Stimulated activated naive CD4-positive, alpha-beta T cell (primary cell): ENCODE results near the gene OTULIN.

Source experiments
- DNase-seq, 6 experiments: peaks; one replicate each; lab custom pipeline; 2025; lab: John Stamatoyannopoulos, UW

The OTULIN gene

DNA sequence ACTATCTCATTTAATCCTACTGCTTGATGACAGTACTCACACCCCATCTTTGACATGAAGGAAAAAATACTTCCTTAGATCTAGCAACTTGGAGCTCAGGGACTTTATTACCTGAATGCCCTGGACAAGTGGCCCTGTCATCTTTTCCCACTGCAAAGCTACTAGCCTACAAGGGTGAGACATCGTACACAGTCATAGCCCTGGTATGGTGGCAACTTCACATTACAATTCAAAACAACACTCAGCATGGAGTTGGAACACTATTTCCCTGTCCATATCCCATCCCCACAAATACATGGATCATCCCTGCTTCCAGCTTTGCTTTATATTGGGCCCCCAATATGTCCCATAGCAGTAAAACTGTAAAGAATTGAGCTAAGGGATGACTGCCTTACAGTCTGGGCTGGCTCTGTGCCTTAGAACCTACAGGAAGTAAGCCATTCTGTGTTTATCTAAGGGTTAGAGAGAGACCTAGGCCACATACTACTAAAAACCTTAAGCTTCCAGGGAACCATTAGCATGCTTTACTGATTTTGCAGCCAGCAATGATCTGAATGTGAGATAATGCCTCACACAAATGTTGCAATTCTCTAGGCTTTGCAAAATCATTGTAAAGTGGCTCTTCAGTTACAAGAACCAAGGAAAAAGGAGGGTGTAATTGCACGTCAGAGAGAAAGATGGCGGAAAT, 55.9 kb downstream of the OTULIN start:
- DNase-seq: no peak

DNA sequence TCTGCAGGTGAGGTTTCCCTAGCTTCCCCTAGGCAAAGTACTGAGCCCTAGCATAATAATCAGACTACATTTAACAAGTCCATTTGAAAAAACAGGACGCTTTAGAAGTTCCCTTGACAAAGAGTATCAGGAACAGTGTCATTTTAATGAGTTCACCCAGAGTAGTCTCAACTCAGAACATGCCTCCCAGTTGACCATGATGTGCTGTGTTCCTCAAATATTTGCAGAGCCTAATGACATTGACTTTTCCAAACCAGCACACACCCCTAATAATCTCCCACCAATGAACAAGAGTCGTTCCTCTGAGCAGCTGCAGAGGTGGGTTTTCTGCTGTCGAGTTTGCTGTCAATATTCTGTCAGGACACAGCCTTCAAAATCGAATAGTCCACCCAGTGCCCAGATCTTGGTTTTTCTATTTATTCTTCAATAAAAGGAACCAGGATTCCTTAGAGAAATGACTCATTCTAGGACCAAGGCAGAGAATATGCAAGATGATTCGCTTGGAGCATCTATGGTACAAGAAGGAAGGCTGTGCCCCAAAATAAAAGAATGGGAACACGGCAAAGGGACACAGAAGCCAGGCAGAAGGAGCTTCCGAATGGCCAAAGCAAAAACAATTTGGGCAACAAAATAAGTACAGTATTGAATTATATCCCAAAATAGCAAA, 57.6 kb downstream of the OTULIN start:
- DNase-seq: no peak

DNA sequence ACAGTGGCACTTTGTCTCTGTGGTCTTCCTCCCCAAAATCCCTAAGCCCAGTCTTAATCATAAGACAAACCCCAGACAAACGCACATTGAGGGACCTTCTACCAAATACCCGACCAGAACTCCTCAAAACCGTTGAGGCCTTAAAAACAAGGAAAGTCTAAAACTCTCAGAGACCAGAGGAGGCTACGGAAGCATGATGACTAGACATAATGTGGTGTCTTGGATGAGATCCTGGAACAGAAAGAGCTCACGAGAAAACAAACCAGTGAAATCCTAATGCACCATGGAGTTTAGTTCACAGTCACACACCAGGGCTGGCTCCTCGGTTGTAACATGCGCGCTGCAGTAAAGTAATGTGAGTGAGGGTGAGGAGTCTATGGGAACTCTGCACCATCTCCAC, 58.4 kb downstream of the OTULIN start:
- no peak for DNase-seq

DNA sequence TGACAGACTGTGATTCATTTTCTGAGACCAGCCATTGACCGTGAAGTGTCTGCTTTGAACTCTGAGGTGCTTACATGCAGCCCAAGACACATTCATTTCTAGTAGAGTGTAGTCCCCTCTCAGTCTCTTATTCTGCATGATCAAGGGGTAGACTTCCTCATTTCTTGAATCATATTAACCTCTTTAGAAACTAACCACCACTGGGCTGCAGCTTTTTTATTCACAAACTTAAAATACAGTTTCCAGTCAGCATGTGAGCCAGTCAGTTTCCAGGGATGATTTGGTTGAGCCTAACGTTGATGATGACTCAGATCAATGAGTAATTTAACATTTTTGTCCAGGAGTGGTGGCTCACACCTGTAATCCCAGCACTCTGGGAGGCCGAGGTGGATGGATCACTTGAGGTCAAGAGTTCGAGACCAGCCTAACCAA, 59.2 kb downstream of the OTULIN start:
- DNase-seq: no peak

DNA sequence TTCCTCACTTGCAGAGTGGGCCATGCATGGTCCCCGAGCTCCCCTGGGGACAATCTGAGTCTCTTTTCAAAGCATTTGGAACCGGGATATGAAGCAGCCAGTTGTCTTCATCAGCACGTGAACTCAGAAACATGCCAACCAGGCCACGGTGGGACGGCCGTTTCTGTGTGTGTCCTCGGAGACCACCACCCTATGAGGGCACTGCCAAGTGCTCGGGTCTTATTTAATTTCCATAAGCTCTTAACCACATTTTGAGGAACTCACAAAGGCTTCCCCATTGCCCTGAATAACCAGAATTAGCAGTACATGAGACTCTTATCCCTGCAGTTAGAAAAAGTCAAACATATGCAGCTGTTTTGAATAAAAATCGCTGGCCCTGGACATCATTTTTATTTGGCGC, 60.1 kb downstream of the OTULIN start:
- DNase-seq: no peak

DNA sequence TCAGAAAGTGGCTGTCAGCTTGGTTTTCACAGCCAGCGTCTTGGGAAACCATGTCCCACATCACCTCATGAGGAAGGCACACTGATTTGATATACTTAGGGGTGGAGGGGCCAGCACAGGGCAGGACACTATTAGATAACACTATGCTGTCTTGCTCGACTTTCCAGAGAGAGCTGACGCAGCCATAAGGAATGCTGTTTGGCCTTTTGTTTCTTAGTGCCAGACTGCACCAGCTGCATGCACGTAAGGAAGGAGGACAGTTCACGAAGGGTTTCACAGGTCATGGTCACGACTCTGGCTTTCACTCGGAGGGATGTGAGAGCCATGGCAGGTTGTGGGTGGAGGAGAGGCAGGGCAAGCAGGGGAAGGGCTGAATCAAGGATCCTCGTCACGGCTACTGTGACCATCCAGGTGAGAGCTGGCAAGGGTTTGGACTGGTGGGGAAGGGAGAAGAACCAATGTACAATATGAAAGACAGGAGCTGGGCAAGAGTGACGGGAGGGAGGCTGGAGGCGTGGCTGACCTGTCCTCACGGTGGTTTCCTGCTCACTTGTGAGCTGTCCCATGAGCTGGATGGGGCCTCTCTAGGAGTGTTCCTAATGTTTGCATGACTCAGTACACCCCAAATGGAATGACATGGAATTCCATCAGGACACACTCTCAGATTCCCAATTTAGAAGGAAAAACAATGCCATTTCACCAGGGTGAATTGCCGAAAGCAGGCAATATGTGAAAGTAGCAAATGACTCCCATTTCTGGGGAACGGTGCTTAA, 61.7 kb downstream of the OTULIN start:
- no peak for DNase-seq

DNA sequence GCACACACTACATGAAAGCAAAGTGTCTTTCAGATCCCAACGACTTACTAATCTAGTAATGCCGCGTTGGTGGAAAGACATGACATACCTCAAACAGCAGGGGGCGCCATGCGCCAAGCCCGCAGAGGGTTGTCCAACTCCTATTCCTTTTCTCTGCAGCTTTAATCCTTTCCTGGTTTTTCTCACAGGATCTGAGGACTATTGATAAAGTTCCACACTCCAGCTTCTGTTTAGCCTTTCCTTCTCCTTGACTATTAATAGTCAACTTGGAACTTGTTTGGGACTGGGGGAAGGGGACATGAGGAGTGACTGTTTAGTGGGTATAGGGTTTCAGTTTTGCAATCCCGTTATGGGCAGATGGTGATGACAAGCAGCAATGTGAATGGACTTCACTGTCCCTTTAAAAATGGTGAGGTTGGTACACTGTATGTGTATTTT, 62.9 kb downstream of the OTULIN start:
- peak; percentile 36 to 78 (median 52) for DNase-seq

DNA sequence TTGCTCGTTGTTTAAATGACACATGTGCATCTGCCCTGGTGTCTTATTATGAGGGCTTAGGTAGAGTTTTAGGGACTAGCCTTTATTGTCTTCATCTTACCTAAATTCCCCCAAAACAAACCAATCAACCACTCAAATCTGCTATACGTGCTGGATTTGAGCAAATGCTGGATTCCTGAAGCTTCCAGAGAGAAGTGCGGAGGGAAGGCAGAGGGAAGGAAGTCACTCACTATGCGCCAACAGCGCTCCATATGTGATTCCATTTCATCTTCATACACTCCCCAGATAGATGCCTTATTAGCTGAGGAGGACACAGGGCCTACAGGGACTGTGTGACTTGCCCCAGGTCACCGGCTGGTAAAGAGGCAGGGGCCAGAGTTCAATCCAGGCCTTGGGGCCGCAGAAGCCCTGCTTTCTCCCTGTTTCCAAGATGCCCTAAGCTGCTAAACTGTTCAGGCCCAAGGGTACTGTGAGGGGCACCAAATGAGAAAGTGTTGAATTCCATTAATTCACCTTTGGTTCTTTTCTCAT, 63.5 kb downstream of the OTULIN start:
- no peak for DNase-seq

DNA sequence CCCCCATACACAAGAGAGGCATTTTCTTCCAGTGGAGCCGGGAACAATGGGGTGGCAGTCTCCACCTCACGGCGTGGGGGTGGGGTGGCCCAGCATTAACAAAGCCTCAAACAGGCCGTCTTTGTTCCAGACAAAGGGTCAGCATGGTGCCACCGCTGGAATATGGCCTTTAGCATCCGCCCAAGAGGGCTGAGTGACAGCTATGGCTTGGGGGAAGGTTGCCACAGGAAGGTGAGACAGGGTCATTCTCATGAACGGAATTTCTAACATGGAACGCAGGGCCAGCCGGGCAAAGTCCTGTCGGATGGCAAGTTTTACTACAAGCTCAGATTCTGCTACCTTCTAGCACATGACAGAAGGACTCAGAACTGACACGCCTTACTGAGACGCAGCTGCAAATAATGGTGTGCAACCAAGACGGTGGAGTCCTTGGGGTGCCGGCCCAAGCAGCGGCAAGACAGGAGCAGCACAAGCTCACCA, 64.0 kb downstream of the OTULIN start:
- DNase-seq: no peak

DNA sequence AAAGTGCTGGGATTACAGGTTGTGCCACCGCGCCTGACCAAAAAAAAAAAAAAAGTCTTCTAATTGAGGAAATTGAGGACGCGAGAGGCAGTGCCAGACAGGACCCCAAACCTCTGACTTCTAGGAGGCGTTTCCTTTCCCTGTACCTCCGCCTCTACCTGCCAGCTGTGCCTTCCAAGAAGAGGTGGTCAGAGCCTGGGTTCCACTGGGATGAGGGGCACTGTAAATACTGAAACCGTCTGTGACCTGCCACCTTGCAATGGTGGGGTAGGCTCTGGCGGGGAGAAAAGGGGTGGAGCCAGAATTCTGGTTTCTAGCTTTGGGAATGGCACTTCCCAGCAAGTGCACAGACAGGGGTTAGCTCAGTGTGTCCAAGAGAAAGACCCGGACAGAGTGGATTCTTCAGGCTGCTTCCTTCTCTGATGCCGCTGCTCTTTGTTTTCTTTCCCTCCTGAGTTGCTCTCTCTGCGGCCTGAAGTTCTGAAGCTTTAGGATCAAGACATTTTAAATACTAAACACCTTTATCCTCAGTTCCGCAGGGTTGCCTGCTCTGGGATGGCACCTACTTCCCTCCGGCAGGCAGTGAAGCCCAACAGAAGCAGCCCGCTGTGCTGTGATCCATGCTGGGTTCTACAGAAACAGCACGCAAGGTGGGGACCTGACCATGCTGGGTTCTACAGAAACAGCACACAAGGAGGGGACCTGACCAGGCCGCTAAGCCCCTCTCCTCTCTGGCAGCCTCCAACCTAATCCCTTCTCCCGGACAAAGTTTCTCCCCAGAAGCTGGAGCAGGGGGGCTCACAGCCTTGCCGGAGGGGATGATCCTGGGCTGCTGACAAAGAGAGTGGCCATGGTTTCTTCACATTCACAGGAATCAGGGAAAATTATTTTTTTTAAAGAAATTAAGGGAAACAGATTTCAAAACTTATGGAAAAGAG, 65.2 kb downstream of the OTULIN start:
- DNase-seq: no peak

DNA sequence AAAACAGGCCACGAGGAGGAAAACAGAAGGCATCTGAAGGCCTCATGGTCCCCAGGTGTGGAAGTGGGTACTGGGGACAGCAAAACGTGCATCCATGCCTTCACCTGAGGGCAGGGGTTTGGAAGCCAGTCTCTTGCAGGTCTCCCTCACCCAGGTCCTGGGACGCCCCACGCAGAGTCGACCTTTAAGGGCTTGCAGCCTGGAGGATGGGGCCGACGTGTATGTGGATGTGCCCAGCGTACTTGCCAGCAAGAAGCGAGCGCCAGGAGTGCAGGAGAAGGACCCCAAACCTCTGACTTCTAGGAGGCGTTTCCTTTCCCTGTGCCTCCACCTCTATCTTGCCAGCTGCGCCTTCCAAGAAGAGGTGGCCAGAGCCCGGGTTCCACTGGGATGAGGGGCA, 65.9 kb downstream of the OTULIN start:
- no peak for DNase-seq

DNA sequence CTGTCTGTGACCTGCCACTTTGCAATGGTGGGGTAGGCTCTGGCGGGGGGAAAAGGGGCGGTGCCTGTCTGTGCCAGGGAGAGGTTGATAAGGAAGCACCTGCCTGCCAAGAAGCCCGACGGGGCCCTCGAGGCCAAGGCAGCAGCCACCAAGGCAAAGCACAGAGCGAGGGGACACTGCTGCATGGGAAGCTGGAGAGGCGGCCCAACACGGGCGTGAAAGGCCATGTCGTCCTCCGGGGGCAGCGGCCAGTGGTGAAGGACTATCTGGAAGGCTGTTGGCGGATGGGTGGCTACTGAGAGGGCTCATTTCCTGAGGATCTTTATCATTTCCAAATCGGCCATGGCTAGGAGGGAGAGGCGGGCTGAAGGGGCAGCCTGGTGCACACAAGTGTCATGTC, 66.4 kb downstream of the OTULIN start:
- DNase-seq: no peak

DNA sequence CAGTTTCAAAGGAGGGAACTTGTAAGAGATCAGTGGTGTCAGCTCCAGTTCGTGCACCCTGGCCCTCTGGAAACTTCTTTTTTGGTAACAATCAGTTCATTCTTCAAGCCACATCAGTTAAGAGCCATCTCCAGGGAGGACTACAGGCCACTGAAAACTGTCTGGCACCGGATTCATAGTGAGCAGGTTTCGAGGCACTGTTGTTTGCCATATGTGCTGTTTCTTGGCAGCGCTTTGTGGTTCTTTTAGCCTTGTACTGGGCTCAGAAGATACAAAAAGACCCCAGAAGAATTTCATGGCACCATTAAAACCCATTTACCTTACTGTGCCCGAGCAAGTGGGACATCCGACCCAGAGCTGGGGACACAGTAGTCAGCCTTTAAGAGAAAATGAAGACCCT, 68.5 kb downstream of the OTULIN start:
- DNase-seq: no peak

DNA sequence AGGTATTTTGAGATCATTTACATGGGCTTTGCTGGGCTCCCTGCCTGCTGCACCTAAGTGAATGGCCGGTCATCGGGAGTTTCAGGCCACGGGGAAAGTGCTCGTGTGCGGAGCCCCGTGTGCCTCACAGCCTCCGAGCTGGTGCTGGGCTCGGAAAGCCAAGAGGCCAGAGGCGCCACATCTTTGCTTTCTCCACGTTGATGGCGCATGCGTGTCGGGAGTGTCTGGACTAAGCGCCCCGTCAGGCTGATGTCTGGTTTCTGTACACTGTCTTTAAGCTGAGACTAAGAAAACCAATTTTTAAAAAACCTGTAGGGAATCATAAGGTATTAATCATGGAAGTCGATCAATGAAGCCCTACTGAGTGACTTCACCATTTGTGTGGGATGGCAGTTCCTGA, 69.1 kb downstream of the OTULIN start:
- no peak for DNase-seq

DNA sequence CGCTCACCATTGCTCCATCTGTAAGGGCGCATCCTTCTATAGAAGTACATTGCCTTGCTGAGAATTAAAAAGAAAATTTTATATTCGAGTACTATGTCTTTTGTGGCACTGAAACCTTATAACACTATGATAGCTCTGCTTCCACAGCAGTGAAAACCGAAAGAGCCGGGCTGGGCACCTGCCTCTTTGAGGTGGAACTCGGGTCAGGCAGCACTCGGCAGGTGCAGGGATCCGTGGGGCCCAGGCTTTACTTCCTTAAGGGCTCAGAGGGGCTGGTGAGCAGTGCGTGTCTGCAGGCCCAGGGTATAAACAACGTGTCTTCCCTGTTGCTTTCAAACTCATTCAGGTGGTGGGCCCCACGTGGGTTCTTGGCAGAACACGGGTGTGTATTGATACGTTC, 69.9 kb downstream of the OTULIN start:
- no peak for DNase-seq

DNA sequence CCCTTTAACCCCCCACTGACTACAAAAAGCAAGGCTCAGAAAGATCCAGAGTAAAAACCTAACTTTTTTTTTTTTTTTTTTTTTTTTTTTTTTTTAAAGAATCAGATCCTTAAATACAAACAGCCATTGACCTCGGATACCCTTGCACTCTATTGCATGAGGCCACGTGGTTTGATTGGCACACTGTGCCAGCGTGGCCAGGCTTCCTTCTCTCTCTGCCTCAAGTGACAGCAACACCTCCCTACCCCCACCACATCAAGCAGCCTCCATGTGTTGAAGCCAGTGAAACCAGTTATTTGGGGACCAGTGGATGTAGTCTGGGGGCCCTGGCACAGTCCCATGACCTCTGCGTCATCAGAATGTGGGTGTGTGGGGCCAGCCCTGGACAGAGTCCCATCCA, 71.4 kb downstream of the OTULIN start:
- no peak for DNase-seq

DNA sequence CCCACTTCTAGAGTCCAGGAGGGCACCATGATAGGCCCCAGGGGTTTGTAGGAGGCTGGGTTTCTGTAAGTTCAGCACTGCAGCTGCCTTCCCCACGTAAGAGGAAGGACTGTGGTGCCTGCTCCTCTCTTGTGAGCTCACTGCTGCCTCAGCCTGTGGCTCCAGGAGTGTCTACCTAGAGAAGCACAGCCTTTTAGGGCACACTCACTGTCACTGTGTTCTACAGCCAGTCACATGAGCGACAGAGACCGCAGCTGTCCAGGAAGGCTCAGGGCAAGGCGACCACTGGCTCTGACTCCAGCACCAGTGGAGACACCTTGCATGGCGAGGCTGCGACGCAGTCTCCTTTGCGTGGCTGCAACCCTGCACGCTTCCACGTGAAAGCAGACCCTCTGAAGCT, 72.8 kb downstream of the OTULIN start:
- no peak for DNase-seq

DNA sequence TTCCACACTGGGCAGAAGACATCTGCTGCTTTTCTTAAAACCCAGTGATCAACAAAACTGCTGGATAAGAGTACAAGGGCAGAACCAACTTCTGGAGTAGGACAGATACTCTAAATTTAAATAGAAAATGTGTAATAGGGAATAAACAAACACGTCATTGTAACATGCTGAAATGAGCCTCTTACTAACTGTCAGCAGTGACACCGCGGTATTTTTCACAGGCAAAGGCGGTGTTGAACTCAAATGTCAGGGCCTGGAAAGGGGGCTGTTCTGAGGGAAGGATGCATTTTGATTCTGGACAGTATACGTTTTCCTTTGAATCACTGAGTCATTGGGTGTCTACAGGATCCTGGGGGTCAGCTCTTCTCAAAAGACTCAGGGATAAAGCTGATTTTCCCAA, 73.5 kb downstream of the OTULIN start:
- DNase-seq: no peak

DNA sequence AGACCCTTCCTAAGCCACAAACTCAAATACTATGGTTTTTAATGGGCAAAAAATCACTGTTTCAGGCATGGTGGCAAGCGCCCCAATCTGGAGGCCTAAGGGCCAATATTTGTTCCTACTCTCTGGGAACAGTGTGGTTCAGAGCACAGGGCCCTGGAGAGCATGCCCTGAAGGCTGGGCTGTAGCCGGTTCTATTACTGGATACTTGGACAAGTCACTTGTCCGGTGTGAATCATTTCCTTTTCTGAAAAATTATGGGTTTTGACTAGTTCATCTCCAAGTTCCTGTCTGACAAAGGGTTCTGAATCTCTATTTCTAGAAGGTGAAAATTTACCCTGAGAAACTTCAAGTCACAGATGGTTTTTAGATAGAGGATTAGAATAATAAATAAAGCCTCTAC, 75.0 kb downstream of the OTULIN start:
- DNase-seq: no peak

DNA sequence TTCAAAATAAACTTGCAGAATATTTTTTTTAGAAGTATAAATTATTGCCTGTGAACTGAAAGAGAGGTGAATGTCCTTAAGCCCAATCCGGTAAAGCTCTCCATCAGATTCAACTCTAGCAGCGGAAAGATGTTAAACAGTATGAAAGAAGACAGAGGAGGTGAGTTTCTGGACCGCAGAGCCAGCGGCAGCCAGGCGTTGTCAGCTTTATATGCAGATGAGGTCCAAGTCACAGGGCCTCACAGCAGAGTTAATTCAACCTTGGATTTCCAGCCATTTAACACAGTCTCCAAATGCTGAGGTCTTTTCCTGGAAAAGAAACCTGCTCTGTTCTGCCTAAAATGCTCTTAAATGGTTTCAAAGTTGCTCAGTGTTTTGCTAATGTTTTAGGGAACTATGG, 75.5 kb downstream of the OTULIN start:
- DNase-seq: no peak

DNA sequence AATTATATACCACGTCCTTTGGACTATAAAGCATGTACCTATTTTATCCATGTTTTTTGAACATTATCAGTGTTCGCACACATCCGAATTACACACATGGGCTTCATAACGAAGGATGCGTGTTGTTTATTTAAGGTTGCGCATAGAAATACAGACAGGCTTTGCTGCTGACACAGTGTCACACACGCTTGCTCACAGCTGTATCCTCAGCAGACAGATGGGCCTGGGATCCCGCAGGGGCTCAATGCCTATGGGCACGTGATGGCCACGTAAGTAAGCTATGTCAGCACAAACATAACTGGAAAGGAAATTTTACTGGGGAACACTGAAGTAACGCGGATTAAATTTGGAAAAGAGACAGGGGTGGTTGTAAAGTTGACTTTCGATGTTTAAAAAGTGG, 76.6 kb downstream of the OTULIN start:
- no peak for DNase-seq
